Stimulated activated CD8-positive, alpha-beta memory T cell treated with anti-CD3 and anti-CD28 coated beads, Interleukin-12 subunit alpha, Interleukin-12 subunit beta, amount 100 ng/mL, for 24 hours (primary cell): ENCODE measurements around the gene PTPDC1.
"Not testable (repeated sequence)": the region's sequence is repeated elsewhere in the genome, so short reads cannot be mapped to it uniquely, and the experiment has no call there.

Source experiments
- DNase-seq: peaks from one replicate; pipeline ENCODE4 v3.0.0-alpha.2; 2020; ENCODE audit errors: extremely low read depth

The PTPDC1 gene

GRCh38 chr9:94094219-94095145 lies 10.2 kb downstream of the PTPDC1 start:
- not testable (repeated sequence) for DNase-seq

GRCh38 chr9:94096819-94097577 lies 12.7 kb downstream of the PTPDC1 start:
- DNase-seq = no peak

GRCh38 chr9:94097788-94098414 lies 13.6 kb downstream of the PTPDC1 start:
- no peak for DNase-seq

- DNase-seq = no peak
Observed at GRCh38 chr9:94100152-94100879, 16.1 kb downstream of the PTPDC1 start.

- DNase-seq = no peak
Observed at GRCh38 chr9:94101162-94101853, 17.0 kb downstream of the PTPDC1 start.

DNA sequence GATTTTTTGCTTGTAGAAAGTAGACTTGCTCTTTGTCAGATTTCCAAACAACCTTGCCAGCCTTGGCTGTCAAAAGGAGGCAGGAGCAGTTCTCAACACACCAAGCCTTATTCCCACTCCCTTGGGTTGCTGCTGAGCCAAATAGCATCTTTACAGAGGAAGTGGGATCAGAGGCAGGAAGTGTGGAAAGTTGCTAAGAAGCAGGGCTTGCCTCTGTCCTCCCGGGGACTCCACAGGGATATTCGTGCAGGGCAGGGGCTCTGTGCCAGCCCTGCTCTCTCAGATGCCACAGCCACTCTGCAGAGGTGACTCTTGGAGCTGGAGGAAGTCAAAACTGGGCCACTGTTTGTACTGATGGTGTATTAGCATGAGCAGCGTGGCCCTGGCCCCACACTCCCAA lies 24.3 kb downstream of the PTPDC1 start:
- no peak for DNase-seq

GRCh38 chr9:94110821-94111252 lies 26.6 kb downstream of the PTPDC1 start:
- DNase-seq = no peak

- no peak for DNase-seq
Observed at GRCh38 chr9:94111446-94111845, 27.2 kb downstream of the PTPDC1 start.

- no peak for DNase-seq
Observed at GRCh38 chr9:94112716-94113465, 28.6 kb downstream of the PTPDC1 start.

GRCh38 chr9:94120088-94120487 lies 35.8 kb downstream of the PTPDC1 start:
- not testable (repeated sequence) for DNase-seq

DNA sequence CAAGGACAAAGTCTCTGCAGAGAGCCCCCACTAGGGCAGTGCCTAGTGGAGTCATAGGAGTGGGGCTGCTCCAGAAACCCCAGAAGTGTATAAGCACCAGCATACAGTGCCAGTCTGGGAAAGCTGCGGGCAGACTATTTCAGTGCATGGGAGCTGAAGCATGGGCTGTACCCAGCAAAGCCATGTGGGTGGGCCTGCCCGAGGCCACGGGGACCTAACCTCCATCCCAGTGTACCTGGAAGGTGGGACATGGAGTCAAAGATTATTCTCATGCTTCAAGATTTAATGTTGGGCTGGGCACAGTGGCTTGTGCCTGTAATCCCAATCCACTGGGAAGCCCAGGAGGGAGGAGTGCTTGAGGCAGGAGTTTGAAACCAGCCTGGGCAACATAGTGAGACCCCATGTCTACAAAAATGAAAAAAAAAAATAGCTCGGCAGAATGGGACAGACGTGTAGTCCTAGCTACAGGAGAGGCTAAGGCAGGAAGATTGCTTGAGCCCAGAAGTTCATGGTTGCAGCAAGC lies 36.7 kb downstream of the PTPDC1 start:
- no peak for DNase-seq

DNA sequence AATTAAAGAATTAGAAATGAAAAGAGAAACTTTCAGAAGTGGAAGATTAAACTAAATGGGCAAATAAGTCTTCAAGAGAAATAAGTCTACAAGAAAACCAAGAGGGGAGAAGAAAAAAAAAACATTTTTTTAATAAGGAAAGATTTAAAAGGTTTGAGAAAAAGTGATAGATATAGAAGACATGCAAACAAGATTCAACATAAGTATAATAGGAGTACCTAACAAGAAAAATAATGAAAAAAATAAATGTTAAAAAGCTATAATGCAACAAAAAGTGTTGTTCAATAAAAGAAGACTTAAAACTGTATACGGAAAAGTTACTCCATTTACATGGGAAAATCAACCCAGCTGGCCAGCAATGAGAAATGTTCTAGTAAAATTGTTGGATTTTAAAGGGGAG lies 42.6 kb downstream of the PTPDC1 start:
- DNase-seq = no peak

DNA sequence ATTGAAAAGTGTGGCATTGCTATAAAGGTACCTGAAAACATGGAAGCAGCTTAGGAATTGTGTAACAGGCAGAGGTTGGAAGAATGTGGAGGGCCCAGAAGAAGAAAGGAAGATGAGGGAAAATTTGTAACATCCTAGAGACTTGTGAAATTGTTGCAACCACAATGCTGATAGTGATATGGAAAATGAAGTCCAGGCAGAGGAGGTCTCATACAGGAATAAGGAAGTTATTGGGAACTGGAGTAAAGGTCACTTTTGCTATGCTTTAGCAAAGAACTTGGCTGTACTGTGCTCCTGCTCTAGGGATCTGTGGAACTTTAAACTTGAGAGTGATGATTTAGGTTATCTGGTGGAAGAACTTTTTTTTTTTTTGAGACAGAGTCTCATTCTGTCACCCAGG lies 43.5 kb downstream of the PTPDC1 start:
- DNase-seq = no peak

GRCh38 chr9:94128580-94128979 lies 44.3 kb downstream of the PTPDC1 start:
- DNase-seq = no peak

DNA sequence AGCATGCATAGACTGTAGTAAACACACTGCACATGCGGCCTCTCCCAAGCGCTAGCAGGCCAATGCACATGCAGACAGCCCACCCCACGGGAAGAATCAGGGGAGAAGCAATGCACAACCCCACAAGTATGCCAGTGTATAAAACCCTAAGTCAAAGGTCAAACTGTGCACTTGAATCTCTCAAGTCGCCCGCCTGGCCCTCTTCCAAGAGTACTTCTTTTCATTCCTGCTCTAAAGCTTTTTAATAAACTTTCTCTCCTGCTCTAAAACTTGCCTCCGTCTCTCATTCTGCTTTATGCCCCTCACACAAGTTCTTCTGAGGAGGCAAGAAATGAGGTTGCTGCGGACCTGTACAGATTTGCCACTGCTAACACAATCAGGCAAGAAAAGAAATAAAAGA lies 50.4 kb downstream of the PTPDC1 start:
- DNase-seq = no peak

DNA sequence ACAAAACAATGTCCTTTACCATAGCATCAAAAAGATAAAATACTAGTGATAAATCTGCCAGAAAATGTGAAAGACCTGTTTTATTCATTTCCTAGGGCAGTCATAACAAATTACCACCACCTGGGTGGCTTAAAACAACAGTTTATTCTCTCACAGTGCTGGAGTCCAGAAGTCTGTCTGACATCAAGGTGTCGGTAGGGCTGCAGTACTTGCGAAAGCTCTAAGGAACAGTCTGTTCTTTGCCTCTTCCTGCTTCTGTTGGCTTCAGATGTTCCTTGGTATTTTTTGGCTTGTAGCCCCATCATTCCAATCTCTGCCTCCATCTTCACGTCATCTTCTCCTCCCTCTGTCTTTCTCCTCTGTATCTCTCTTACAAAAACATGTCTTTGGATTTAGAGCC lies 51.0 kb downstream of the PTPDC1 start:
- no peak for DNase-seq

GRCh38 chr9:94139672-94140417 lies 55.6 kb downstream of the PTPDC1 start:
- no peak for DNase-seq

DNA sequence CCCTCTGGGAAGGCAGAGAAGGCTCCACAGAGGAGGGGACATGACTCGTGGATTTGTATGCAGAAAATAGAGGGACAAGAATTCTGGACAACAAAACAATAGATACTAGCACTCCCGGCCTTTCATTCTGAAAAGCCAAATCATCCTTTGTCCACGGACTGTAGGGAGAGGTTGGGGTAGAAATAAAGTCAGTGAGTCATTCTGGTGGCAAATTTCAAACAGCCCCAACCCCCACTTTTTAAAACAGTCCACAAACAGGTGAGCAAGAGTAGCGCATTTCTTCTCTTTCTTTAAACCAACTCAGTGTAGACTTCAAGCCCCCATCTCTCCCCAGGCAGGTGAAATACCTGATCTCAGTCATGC lies 56.1 kb downstream of the PTPDC1 start:
- DNase-seq = no peak
